ENCODE data around the gene PCDH9. TPM values are rescaled to one million over a fixed set of nuclear protein-coding genes. Genes with fewer than 3 reads are reported as not detected.

Gene PCDH9
- polyA plus RNA-seq, 1 of the 3 experiments (the other 2 are of a cell fraction): 1.3 TPM

DNA sequence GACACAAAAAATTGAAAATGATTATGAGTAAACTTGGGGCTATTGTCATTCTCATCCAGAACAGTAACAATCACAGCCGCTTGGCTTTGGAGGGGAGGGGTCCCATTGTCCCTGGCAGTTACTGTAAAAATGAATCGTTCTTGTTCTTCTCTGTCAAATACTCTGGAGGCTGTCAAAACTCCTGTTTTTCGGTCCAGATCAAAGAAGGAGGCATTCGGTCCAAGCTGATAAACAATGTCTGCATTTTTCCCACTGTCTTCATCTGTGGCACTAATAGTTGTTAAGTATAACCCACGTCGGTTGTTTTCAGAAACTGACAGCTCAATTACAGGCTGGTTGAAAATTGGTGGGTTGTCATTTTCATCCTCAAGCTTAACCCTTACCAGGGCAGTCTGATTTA, 3.4 kb downstream of the PCDH9 start:
- Histone ChIP-seq H3K9me2 (no peaks in the 10 kb centered on the region), H3K4me3 (ENCODE audit: low read depth in 2 of 2, low read length in 1 of 2) (no peak overlapping the region), H4K20me1 (ENCODE audit: insufficient read depth) (no peaks in the 10 kb centered on the region), H3K79me2 (ENCODE audit: insufficient read depth) (no peaks in the 10 kb centered on the region), H3K4me1 (ENCODE audit: control insufficient read depth in 1 of 2, insufficient read depth in 2 of 2, low read depth in 1 of 2, low read length in 1 of 2) (peaks cover 8 to 11% of the 10 kb centered on the region in 2 experiments; a peak in 3 of 4 replicates), H3K36me3 (replicated peaks in 1 of 2; ENCODE audit: control insufficient read depth in 1 of 2, insufficient read depth in 2 of 2, low read length in 1 of 2) (peaks cover 0 to 3% of the 10 kb centered on the region in 2 experiments), H3F3A (replicated peaks; ENCODE audit: insufficient read depth) (peaks cover 7% of the 10 kb centered on the region), H3K9ac (no peak overlapping the region), H3K27ac (ENCODE audit: low read depth in 2 of 2, low read length in 1 of 2) (no peak overlapping the region), H3K4me2 (no peak overlapping the region), H3K27me3 (ENCODE audit: insufficient read depth) (no peaks in the 10 kb centered on the region), H2AFZ (ENCODE audit: low read depth) (no peak overlapping the region), H3K9me3 (no peaks in the 10 kb centered on the region)
- ChIA-PET CTCF (interaction anchor here (1.2 to 2.6 kb wide), 2 partner anchors 11 to 537 kb away, joined by 5 to 10 read pairs; no protein-coding TSS in a partner anchor), POLR2A (no interaction called here)
- 87% methylated on average over 6 of the region's 6 CpGs for WGBS (ENCODE audit: low lambda C conversion rate)
- no peak for DNase-seq
- TF ChIP-seq RFX5 (IDR thresholded peaks at IDR 0.05; ENCODE audit: low read length): no peak
- TF ChIP-seq SMC3 (IDR thresholded peaks at IDR 0.05; ENCODE audit: low read depth, low read length): no peak
- TF ChIP-seq NRF1 (IDR thresholded peaks at IDR 0.05; ENCODE audit: low read depth, low read length): no peak
- TF ChIP-seq MXI1 (IDR thresholded peaks at IDR 0.05; ENCODE audit: low read depth, low read length): no peak
- TF ChIP-seq RCOR1 (IDR thresholded peaks at IDR 0.05; ENCODE audit: low read length): no peak
- TF ChIP-seq TAF1 (IDR thresholded peaks at IDR 0.05; ENCODE audit: borderline replicate concordance, low read depth, low read length): no peak
- TF ChIP-seq RXRA (IDR thresholded peaks at IDR 0.05; ENCODE audit: borderline replicate concordance, low read depth): no peak

DNA sequence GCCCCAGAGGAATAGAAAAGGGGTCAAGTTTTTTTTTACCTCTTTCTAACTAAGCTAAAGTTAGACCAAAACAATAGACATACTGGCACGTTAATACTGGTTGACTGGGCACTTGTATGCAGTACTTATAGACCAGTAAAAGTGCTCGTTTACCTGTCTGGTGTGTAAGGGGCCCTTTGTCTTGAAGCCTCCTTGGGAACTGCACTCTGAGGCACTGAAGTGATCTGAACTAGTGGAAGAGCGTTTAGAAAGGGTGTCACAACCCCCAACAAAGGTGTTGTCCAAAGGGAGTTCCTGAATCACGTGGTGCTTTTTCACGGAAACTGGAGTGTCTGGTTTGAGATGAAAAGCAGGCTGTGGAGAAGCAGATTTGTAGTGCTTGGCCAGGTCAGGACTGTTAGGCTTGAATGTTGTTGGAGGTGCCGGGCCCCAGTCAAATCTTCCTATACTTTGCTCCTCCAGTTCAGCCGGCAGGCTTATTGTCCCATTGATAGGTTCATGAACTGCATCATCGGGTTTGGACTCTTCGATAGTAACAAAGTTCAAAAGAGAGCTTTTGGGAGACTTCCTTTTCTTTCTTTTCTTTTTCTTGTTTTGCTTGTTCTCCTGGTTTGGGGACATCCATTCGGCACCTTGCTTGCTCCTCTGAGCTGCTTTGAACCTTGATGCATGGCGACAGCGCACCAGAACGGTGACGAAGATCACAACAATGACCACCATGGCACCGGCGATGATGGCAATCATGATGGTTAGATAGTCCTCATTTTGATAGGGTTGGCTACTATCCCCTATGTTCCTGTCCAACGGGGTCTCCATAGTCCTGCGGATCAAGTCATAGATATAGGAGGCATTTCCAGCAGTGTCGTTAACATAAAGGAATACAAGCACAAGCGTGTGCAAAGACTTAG, 4.6 kb downstream of the PCDH9 start:
- Histone ChIP-seq H3K4me1 (ENCODE audit: control insufficient read depth in 1 of 2, insufficient read depth in 2 of 2, low read depth in 1 of 2, low read length in 1 of 2) (peaks cover 6 to 11% of the 10 kb centered on the region in 2 experiments; a peak in 3 of 4 replicates), H3K9me2 (no peaks in the 10 kb centered on the region), H3K9ac (no peak overlapping the region), H3K4me2 (no peak overlapping the region), H3K36me3 (replicated peaks in 1 of 2; ENCODE audit: control insufficient read depth in 1 of 2, insufficient read depth in 2 of 2, low read length in 1 of 2) (peaks cover 0 to 3% of the 10 kb centered on the region in 2 experiments), H3K27ac (ENCODE audit: low read depth in 2 of 2, low read length in 1 of 2) (no peak overlapping the region), H3K27me3 (ENCODE audit: insufficient read depth) (no peaks in the 10 kb centered on the region), H3K9me3 (no peaks in the 10 kb centered on the region), H3K79me2 (ENCODE audit: insufficient read depth) (no peaks in the 10 kb centered on the region), H4K20me1 (ENCODE audit: insufficient read depth) (no peaks in the 10 kb centered on the region), H2AFZ (ENCODE audit: low read depth) (no peak overlapping the region), H3F3A (replicated peaks; ENCODE audit: insufficient read depth) (no peaks in the 10 kb centered on the region), H3K4me3 (ENCODE audit: low read depth in 2 of 2, low read length in 1 of 2) (no peak overlapping the region)
- ChIA-PET CTCF (interaction anchor here (0.8 to 5.8 kb wide), 5 partner anchors 13 to 1597 kb away, joined by 3 to 52 read pairs (median 4); no protein-coding TSS in a partner anchor), POLR2A (no interaction called here)
- TF ChIP-seq RCOR1 (IDR thresholded peaks at IDR 0.05; ENCODE audit: low read length) (no peak), SIN3A (IDR thresholded peaks at IDR 0.05; ENCODE audit: borderline replicate concordance, low read depth, low read length) (no peak), TCF12 (IDR thresholded peaks at IDR 0.05) (no peak), SMC3 (IDR thresholded peaks at IDR 0.05; ENCODE audit: low read depth, low read length) (no peak), GABPA (IDR thresholded peaks at IDR 0.05; ENCODE audit: low read depth) (no peak), NRF1 (IDR thresholded peaks at IDR 0.05; ENCODE audit: low read depth, low read length) (no peak), FOXJ3 (CRISPR knock-in tag; IDR thresholded peaks at IDR 0.05) (no peak), MXI1 (IDR thresholded peaks at IDR 0.05; ENCODE audit: low read depth, low read length) (no peak), RFX5 (IDR thresholded peaks at IDR 0.05; ENCODE audit: low read length) (no peak), EZH2phosphoT487 (IDR thresholded peaks at IDR 0.05; ENCODE audit: borderline replicate concordance, low read depth) (no peak), CHD2 (IDR thresholded peaks at IDR 0.05; ENCODE audit: low read length, partially characterized antibody) (no peak), RXRA (IDR thresholded peaks at IDR 0.05; ENCODE audit: borderline replicate concordance, low read depth) (no peak), TEAD4 (IDR thresholded peaks at IDR 0.05; ENCODE audit: borderline replicate concordance, insufficient read depth) (no peak), POLR2AphosphoS5 (IDR thresholded peaks at IDR 0.05; ENCODE audit: low read depth, low read length) (no peak)
- TF ChIP-seq, protein P1, sequence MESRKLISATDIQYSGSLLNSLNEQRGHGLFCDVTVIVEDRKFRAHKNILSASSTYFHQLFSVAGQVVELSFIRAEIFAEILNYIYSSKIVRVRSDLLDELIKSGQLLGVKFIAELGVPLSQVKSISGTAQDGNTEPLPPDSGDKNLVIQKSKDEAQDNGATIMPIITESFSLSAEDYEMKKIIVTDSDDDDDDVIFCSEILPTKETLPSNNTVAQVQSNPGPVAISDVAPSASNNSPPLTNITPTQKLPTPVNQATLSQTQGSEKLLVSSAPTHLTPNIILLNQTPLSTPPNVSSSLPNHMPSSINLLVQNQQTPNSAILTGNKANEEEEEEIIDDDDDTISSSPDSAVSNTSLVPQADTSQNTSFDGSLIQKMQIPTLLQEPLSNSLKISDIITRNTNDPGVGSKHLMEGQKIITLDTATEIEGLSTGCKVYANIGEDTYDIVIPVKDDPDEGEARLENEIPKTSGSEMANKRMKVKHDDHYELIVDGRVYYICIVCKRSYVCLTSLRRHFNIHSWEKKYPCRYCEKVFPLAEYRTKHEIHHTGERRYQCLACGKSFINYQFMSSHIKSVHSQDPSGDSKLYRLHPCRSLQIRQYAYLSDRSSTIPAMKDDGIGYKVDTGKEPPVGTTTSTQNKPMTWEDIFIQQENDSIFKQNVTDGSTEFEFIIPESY (IDR thresholded peaks at IDR 0.05; ENCODE audit: borderline replicate concordance, low read depth): no peak
- TF ChIP-seq, protein P2, sequence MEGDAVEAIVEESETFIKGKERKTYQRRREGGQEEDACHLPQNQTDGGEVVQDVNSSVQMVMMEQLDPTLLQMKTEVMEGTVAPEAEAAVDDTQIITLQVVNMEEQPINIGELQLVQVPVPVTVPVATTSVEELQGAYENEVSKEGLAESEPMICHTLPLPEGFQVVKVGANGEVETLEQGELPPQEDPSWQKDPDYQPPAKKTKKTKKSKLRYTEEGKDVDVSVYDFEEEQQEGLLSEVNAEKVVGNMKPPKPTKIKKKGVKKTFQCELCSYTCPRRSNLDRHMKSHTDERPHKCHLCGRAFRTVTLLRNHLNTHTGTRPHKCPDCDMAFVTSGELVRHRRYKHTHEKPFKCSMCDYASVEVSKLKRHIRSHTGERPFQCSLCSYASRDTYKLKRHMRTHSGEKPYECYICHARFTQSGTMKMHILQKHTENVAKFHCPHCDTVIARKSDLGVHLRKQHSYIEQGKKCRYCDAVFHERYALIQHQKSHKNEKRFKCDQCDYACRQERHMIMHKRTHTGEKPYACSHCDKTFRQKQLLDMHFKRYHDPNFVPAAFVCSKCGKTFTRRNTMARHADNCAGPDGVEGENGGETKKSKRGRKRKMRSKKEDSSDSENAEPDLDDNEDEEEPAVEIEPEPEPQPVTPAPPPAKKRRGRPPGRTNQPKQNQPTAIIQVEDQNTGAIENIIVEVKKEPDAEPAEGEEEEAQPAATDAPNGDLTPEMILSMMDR (IDR thresholded peaks at IDR 0.05): no peak
- TF ChIP-seq, protein P3, sequence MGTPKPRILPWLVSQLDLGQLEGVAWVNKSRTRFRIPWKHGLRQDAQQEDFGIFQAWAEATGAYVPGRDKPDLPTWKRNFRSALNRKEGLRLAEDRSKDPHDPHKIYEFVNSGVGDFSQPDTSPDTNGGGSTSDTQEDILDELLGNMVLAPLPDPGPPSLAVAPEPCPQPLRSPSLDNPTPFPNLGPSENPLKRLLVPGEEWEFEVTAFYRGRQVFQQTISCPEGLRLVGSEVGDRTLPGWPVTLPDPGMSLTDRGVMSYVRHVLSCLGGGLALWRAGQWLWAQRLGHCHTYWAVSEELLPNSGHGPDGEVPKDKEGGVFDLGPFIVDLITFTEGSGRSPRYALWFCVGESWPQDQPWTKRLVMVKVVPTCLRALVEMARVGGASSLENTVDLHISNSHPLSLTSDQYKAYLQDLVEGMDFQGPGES (IDR thresholded peaks at IDR 0.05; ENCODE audit: low read depth, low read length): no peak
- TF ChIP-seq, protein P4, sequence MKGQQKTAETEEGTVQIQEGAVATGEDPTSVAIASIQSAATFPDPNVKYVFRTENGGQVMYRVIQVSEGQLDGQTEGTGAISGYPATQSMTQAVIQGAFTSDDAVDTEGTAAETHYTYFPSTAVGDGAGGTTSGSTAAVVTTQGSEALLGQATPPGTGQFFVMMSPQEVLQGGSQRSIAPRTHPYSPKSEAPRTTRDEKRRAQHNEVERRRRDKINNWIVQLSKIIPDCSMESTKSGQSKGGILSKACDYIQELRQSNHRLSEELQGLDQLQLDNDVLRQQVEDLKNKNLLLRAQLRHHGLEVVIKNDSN (IDR thresholded peaks at IDR 0.05; ENCODE audit: borderline replicate concordance, low read depth): no peak
- DNase-seq: no peak
- WGBS (ENCODE audit: low lambda C conversion rate): 91% methylated on average over 20 of the region's 20 CpGs

Measured in SK-N-SH (cell line).